Measurements from ENCODE around the gene FNDC3A.

DNA sequence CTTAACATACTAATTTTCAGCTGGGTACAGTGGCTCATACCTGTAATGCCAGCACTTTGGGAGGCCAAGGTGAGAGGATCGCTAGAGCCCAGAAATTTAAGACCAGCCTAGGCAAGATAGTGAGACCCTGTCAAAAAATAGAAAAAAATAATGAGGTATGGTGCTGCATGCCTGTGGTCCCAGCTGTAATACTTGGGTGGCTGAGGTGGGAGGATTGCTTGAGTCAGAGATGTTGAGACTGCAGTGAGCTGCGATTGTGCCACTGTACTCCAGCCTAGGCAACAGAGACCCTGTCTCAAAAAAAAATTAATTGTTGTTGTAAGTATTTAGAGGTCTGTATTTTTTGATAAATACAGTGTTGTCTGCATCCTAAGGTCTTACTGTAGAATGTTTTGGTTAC, 66.8 kb downstream of the FNDC3A start:
- TF ChIP-seq, protein P1, sequence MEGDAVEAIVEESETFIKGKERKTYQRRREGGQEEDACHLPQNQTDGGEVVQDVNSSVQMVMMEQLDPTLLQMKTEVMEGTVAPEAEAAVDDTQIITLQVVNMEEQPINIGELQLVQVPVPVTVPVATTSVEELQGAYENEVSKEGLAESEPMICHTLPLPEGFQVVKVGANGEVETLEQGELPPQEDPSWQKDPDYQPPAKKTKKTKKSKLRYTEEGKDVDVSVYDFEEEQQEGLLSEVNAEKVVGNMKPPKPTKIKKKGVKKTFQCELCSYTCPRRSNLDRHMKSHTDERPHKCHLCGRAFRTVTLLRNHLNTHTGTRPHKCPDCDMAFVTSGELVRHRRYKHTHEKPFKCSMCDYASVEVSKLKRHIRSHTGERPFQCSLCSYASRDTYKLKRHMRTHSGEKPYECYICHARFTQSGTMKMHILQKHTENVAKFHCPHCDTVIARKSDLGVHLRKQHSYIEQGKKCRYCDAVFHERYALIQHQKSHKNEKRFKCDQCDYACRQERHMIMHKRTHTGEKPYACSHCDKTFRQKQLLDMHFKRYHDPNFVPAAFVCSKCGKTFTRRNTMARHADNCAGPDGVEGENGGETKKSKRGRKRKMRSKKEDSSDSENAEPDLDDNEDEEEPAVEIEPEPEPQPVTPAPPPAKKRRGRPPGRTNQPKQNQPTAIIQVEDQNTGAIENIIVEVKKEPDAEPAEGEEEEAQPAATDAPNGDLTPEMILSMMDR (IDR thresholded peaks at IDR 0.05; ENCODE audit: borderline replicate concordance, extremely low read depth, low read length, poor library complexity, severe bottlenecking): no peak
- no peak for TF ChIP-seq EZH2 (IDR thresholded peaks at IDR 0.05; ENCODE audit: borderline replicate concordance, low read depth, low read length, severe bottlenecking)
